Fibroblast of mammary gland (primary cell): Measurements from ENCODE around the gene AMER2.
"Not testable (repeated sequence)": the region's sequence is repeated elsewhere in the genome, so short reads cannot be mapped to it uniquely, and the experiment has no call there.

Experiments
- DNase-seq: peaks from one replicate; pipeline ENCODE4 v3.0.0-alpha.2; 2010; ENCODE audit warnings: low read depth
- H3K4me3 ChIP-seq: 2 replicates; pipeline ENCODE4 v1.5.1; 2011; ENCODE audit warnings: low read depth, mild to moderate bottlenecking, low read length, moderate library complexity; ENCODE audit not compliant: control insufficient read depth
- CTCF ChIP-seq: conservative IDR thresholded peaks from 2 replicates; pipeline ENCODE4 v1.5.1; 2011; ENCODE audit warnings: low read depth, low read length, inconsistent platforms; ENCODE audit not compliant: control insufficient read depth, insufficient read depth

The AMER2 gene

GRCh38 chr13:25170554-25171111 is 1.5 kb downstream of the AMER2 start:
- no peak for DNase-seq
- no peak for TF ChIP-seq CTCF
- H3K4me3 ChIP-seq = no peak overlapping the region

GRCh38 chr13:25169951-25170553 is 2.0 kb downstream of the AMER2 start:
- TF ChIP-seq CTCF = no peak
- no peak overlapping the region for H3K4me3 ChIP-seq
- no peak for DNase-seq

- no peak for DNase-seq
- TF ChIP-seq CTCF = no peak
- H3K4me3 ChIP-seq = no peak overlapping the region
These were observed 2.7 kb downstream of the AMER2 start for GRCh38 chr13:25169356-25169755.

- no peak for TF ChIP-seq CTCF
- no peak for DNase-seq
- no peak overlapping the region for H3K4me3 ChIP-seq
These were observed 3.3 kb downstream of the AMER2 start for GRCh38 chr13:25168790-25169189.

- no peak for DNase-seq
- no peak for TF ChIP-seq CTCF
- no peak overlapping the region for H3K4me3 ChIP-seq
These were observed 4.5 kb downstream of the AMER2 start for GRCh38 chr13:25167382-25168174.

GRCh38 chr13:25166306-25166705 is 5.8 kb downstream of the AMER2 start:
- TF ChIP-seq CTCF = no peak
- H3K4me3 ChIP-seq = no peak overlapping the region
- no peak for DNase-seq

- no peak overlapping the region for H3K4me3 ChIP-seq
- TF ChIP-seq CTCF = no peak
- DNase-seq = no peak
These were observed 6.4 kb downstream of the AMER2 start for GRCh38 chr13:25165663-25166062.

GRCh38 chr13:25165163-25165562 is 6.9 kb downstream of the AMER2 start:
- DNase-seq = not testable (repeated sequence)

More at GRCh38 chr13:25165163-25165562, 6.9 kb downstream of the AMER2 start:
- not testable (repeated sequence) for H3K4me3 ChIP-seq
